Neural cell (in vitro differentiated cells): ENCODE data around the gene ADIG.

Experiments
- CTCF ChIP-seq: fragments of 450-650 bp; IDR thresholded peaks from 2 replicates; pipeline ENCODE4 v1.5.1; 2014; ENCODE audit warnings: antibody characterized with exemption, mild to moderate bottlenecking, moderate library complexity; ENCODE audit not compliant: poor library complexity, severe bottlenecking
- EP300 ChIP-seq: fragments of 450-650 bp; conservative IDR thresholded peaks from 2 replicates; pipeline ENCODE4 v1.6.1; 2014; ENCODE audit warnings: antibody characterized with exemption, mild to moderate bottlenecking, moderate library complexity; ENCODE audit not compliant: poor library complexity, severe bottlenecking
- EZH2 ChIP-seq: fragments of 200-600, 300-800 bp; shearing (Covaris generic), sonication (generic); IDR thresholded peaks from 2 replicates; pipeline ENCODE4 v1.6.1; 2014; ENCODE audit warnings: antibody characterized with exemption, low read length, borderline replicate concordance, mild to moderate bottlenecking; ENCODE audit not compliant: insufficient read depth, poor library complexity, severe bottlenecking
- POLR2AphosphoS5 ChIP-seq: IDR thresholded peaks from 2 replicates; pipeline ENCODE4 v1.6.1; 2012
- RAD21 ChIP-seq: fragments of 450-650 bp; conservative IDR thresholded peaks from 2 replicates; pipeline ENCODE4 v1.6.1; 2014; ENCODE audit warnings: antibody characterized with exemption, mild to moderate bottlenecking, moderate library complexity
- REST ChIP-seq: IDR thresholded peaks from 2 replicates; pipeline ENCODE4 v1.6.1; 2012; ENCODE audit warnings: borderline replicate concordance
- TAF1 ChIP-seq: IDR thresholded peaks from 2 replicates; pipeline ENCODE4 v1.6.1; 2012; ENCODE audit warnings: low read depth

GRCh38 chr20:38600057-38600456 is 19.1 kb downstream of the ADIG start:
- TF ChIP-seq REST (no peak), CTCF (no peak), EP300 (no peak), EZH2 (no peak), RAD21 (no peak), POLR2AphosphoS5 (no peak), TAF1 (no peak)
